Activated CD8-positive, alpha-beta T cell treated with anti-CD3 and anti-CD28 coated beads for 36 hours (primary cell): Measurements from ENCODE around the gene GPR42. TPM values are rescaled to one million over a fixed set of nuclear protein-coding genes. Genes with fewer than 3 reads are reported as not detected.

Experiments
- ATAC-seq: fragments of 200-7000 bp; cut with Tn5 transposase; one replicate; pipeline ENCODE4 v1.10.0; 2021; ENCODE audit warnings: mild to moderate bottlenecking, moderate library complexity
- CTCF ChIA-PET: fragments of 350-600 bp; sonication (Branson Sonifier 250); formaldehyde crosslinking; loops from one replicate; lab custom pipeline; 2021; ENCODE audit warnings: antibody characterized with exemption; lab: Charles Lee
- POLR2A ChIA-PET: fragments of 350-600 bp; sonication (Branson Sonifier 250); formaldehyde crosslinking; loops from one replicate; lab custom pipeline; 2021; ENCODE audit warnings: antibody characterized with exemption; lab: Charles Lee
- DNase-seq: peaks from one replicate; pipeline ENCODE4 v3.0.0-alpha.2; 2020
- H3K27ac Mint-ChIP-seq: one replicate; pipeline ENCODE4 v1.8.0; 2021; ENCODE audit warnings: mild to moderate bottlenecking, mixed read lengths
- H3K27me3 Mint-ChIP-seq: one replicate; pipeline ENCODE4 v1.8.0; 2021; ENCODE audit warnings: mixed read lengths
- H3K36me3 Mint-ChIP-seq: one replicate; pipeline ENCODE4 v1.8.0; 2021; ENCODE audit warnings: low read depth, mixed read lengths
- H3K4me1 Mint-ChIP-seq: one replicate; pipeline ENCODE4 v1.8.0; 2021; ENCODE audit warnings: low read depth, mixed read lengths
- H3K4me3 Mint-ChIP-seq: one replicate; pipeline ENCODE4 v1.8.0; 2021; ENCODE audit warnings: mild to moderate bottlenecking, moderate library complexity, mixed read lengths
- H3K9me3 Mint-ChIP-seq: one replicate; pipeline ENCODE4 v1.8.0; 2021; ENCODE audit warnings: mixed read lengths
- intact Hi-C: fragments of 100-400 bp; cut with micrococcal nuclease; formaldehyde crosslinking; loops from one replicate; pipeline ENCODE4 v1.10.0; 2022
- total RNA-seq, 2 experiments: library from RNA; stranded (reverse); gene quantifications; one replicate each; pipeline ENCODE4 v1.2.3, GENCODE V29; 2021
- TF ChIP-seq, protein P1 (sequence below): fragments of 200-600 bp; IDR thresholded peaks from one replicate; pipeline ENCODE4 v1.8.0; 2022; ENCODE audit warnings: antibody characterized with exemption, mild to moderate bottlenecking

The GPR42 gene, protein sequence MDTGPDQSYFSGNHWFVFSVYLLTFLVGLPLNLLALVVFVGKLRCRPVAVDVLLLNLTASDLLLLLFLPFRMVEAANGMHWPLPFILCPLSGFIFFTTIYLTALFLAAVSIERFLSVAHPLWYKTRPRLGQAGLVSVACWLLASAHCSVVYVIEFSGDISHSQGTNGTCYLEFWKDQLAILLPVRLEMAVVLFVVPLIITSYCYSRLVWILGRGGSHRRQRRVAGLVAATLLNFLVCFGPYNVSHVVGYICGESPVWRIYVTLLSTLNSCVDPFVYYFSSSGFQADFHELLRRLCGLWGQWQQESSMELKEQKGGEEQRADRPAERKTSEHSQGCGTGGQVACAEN
- under 1 TPM; 0.18 to 0.56 TPM for total RNA-seq

DNA sequence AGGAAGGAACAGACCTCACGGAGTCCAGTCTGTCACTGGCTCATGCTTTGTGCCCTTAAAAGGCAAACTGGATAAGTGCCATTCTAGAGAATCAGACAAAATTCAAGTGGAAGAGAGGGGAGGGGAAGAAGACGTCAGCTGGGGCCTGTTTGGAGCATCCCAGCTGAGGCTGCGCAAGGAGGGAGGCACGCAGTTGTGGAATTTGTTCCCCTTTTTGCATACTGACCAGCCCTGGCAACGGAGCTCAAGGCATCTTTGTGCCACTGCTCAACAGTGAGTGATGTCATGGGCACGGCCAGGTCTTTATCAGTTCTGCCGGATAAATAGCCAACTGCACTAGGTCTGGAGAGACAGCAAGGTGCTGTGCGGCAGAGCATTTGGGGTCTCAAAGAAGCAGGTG lies at the start of gene GPR42:
GPR42 (plus strand) TSS at position 347 of the 400 bp plus-strand sequence. CDS start 292 bp downstream, outside the sequence.
- Mint-ChIP-seq H3K9me3 (no peaks in the 10 kb centered on the region), H3K27me3 (peaks cover 3% of the 10 kb centered on the region), H3K36me3 (no peaks in the 10 kb centered on the region), H3K27ac (no peak within 1 kb of the TSS), H3K4me1 (peaks cover 15% of the 10 kb centered on the region), H3K4me3 (no peak within 1 kb of the TSS)
- TF ChIP-seq, protein P1, sequence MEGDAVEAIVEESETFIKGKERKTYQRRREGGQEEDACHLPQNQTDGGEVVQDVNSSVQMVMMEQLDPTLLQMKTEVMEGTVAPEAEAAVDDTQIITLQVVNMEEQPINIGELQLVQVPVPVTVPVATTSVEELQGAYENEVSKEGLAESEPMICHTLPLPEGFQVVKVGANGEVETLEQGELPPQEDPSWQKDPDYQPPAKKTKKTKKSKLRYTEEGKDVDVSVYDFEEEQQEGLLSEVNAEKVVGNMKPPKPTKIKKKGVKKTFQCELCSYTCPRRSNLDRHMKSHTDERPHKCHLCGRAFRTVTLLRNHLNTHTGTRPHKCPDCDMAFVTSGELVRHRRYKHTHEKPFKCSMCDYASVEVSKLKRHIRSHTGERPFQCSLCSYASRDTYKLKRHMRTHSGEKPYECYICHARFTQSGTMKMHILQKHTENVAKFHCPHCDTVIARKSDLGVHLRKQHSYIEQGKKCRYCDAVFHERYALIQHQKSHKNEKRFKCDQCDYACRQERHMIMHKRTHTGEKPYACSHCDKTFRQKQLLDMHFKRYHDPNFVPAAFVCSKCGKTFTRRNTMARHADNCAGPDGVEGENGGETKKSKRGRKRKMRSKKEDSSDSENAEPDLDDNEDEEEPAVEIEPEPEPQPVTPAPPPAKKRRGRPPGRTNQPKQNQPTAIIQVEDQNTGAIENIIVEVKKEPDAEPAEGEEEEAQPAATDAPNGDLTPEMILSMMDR, result no peak
- no peak for DNase-seq
- CTCF ChIA-PET, result no interaction called here
- intact Hi-C loops, result no loop called here
- POLR2A ChIA-PET, result no interaction called here
- ATAC-seq, result no peak

DNA sequence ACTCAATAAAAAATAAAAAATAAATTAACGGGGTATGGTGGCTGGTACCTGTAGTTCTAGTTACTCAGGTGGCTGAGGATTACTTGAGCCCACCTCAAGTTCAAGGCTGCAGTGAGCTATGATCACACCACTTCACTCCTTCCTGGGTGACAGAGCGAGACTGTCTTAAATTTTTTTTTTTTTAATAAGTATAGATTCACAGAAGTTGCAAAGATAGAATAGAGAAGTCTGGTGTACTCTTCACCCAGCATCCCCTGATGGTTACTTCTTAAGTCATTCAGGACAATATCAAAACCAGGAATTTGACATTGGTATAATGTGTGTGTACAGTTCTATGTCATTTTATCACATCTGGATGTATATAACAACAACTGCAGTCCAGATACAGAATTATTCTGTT lies 49.6 kb upstream of the GPR42 start:
- TF ChIP-seq, protein P1, result no peak
- H3K27me3 Mint-ChIP-seq, result peaks cover 8% of the 10 kb centered on the region
- ATAC-seq, result no peak
- ChIA-PET CTCF (no interaction called here), POLR2A (no interaction called here)
- H3K9me3 Mint-ChIP-seq, result peaks cover 2% of the 10 kb centered on the region
- DNase-seq, result no peak
- intact Hi-C loops, result no loop called here
- peaks cover 10% of the 10 kb centered on the region for H3K4me1 Mint-ChIP-seq
- no peak overlapping the region for H3K4me3 Mint-ChIP-seq
- no peak overlapping the region for H3K27ac Mint-ChIP-seq
- H3K36me3 Mint-ChIP-seq, result no peaks in the 10 kb centered on the region

DNA sequence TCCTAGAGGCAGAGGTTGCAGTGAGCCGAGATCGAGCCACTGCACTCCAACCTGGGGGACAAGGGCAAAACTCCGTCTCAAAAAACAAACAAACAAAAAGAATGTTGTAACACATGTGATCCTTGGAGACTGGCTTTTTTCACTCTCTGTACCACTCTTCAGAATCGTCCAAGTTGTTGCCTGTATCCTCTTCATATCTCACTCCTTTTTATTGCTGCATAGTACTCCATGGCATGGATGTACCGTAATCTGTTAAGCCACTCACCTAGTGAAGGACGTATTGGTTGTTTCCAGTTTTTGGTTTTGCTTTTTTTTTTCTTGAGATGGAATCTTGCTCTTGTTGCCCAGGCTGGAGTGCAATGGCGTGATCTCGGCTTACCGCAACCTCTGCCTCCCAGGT lies 48.9 kb upstream of the GPR42 start:
- ATAC-seq (no peak), DNase-seq (no peak)
- Mint-ChIP-seq H3K36me3 (no peaks in the 10 kb centered on the region), H3K4me1 (peaks cover 10% of the 10 kb centered on the region), H3K4me3 (no peak overlapping the region), H3K9me3 (peaks cover 2% of the 10 kb centered on the region), H3K27me3 (peaks cover 8% of the 10 kb centered on the region), H3K27ac (no peak overlapping the region)
- ChIA-PET POLR2A (no interaction called here), CTCF (no interaction called here)
- TF ChIP-seq, protein P1, result no peak
- intact Hi-C loops, result no loop called here

DNA sequence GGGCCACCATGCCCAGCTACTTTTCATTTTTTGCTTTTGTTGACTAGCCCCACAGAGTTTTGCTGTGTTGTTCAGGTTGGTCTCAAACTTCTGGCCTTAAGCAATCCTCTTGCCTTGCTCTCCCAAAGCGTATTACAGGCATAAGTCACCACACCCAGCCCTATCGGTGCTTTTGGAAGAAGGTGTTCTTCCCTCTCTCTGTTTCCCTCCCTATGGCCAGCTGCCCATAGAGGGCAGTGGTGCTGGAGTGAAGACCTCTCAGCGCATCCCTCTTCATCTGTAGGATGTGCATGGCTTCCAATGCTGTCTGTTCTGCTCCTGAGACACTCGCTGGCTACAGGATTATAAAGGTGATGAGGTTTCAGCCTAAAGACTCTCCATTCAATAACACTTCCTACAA lies 43.2 kb upstream of the GPR42 start:
- H3K4me3 Mint-ChIP-seq, result no peak overlapping the region
- peaks cover 12% of the 10 kb centered on the region for H3K27me3 Mint-ChIP-seq
- DNase-seq (no peak), ATAC-seq (no peak)
- ChIA-PET POLR2A (no interaction called here), CTCF (no interaction called here)
- intact Hi-C loops, result no loop called here
- H3K36me3 Mint-ChIP-seq, result no peaks in the 10 kb centered on the region
- H3K4me1 Mint-ChIP-seq, result peaks cover 9% of the 10 kb centered on the region
- H3K9me3 Mint-ChIP-seq, result no peaks in the 10 kb centered on the region
- no peak overlapping the region for H3K27ac Mint-ChIP-seq
- TF ChIP-seq, protein P1, result no peak

DNA sequence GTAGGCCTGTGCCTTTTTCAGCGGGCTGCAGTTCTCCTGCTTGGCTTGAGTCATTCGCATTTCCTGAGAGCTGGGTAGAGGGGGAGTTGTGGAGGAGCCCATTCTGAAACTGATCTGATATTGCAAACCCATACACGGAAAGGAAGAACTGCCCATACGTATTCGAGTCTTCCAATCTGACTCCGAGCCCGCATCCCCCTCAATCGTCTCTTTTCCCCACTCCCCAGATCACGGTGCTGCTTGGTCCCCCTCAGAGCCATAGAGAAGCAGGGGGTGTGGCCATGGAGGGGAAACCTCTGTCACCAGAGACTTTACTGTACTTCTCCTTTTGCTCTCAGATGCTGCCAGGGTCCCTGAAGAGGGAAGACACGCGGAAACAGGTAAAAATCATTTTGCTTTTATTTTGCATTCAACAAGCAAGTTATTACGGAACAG lies 42.0 kb upstream of the GPR42 start, which contains the start of gene CD22:
CD22 (plus strand) TSS at position 337 of the 435 bp plus-strand sequence. CDS start 2,854 bp downstream, outside the sequence.
- no peak within 1 kb of the TSS for H3K27ac Mint-ChIP-seq
- ChIA-PET CTCF (no interaction called here), POLR2A (interaction anchor here (0.9 kb wide), 1 partner anchor 48 kb away, joined by 5 read pairs; no protein-coding TSS in a partner anchor)
- peaks cover 18% of the 10 kb centered on the region for H3K4me1 Mint-ChIP-seq
- ATAC-seq, result peak; percentile 55
- TF ChIP-seq, protein P1, result no peak
- no peaks in the 10 kb centered on the region for H3K9me3 Mint-ChIP-seq
- H3K36me3 Mint-ChIP-seq, result no peaks in the 10 kb centered on the region
- peak within 1 kb of the TSS; percentile 22 for H3K4me3 Mint-ChIP-seq
- DNase-seq, result peak; percentile 44
- intact Hi-C loops, result no loop called here
- peaks cover 13% of the 10 kb centered on the region for H3K27me3 Mint-ChIP-seq
